Measurements from ENCODE around the gene SEC24C.
A peak's percentile ranks its signal among the peaks of the same experiment; 100 is the strongest.
"Not testable (repeated sequence)": the region's sequence is repeated elsewhere in the genome, so short reads cannot be mapped to it uniquely, and the experiment has no call there.

SEC24C gene

DNA sequence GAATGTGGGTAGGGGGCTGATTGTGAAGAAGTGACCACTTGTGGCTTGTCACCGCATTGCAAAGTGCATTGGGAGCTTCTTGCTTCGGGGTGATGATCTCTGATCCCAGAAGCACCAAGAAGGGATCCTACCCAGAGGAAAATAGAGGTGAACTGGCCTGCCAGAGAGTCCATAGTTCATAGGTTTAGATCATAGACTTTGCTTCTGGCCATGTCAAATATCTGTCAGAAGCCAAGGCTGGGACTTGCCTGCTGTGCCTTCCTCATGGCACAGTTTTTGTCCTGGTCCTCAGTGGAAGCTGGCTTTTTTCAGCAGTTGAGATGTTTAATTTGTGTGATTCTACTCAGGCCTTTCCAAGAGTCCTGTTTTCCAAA, 42.3 kb downstream of the SEC24C start:
- Histone ChIP-seq H2AFZ (ENCODE audit: low read length) (no peak overlapping the region), H3K27me3 (ENCODE audit: insufficient read depth, low read length, poor library complexity, severe bottlenecking) (no peaks in the 10 kb centered on the region), H3K9ac (ENCODE audit: low read depth, low read length, poor library complexity, severe bottlenecking) (peak overlapping the region; percentile 79), H3K4me2 (ENCODE audit: low read depth, low read length, poor library complexity, severe bottlenecking) (peak overlapping the region; percentile 95), H3K9me2 (replicated peaks; ENCODE audit: low read depth, low read length) (no peaks in the 10 kb centered on the region), H4K20me1 (ENCODE audit: insufficient read depth, low read length, poor library complexity, severe bottlenecking) (peaks cover 22% of the 10 kb centered on the region), H3K36me3 (ENCODE audit: insufficient read depth, low read length) (peaks cover 24% of the 10 kb centered on the region; the same call in 1 of the 2 replicates), H3F3A (ENCODE audit: low read depth) (no peaks in the 10 kb centered on the region), H3K4me3 (ENCODE audit: low read length, poor library complexity, severe bottlenecking) (peak overlapping the region; percentile 89), H3K79me2 (ENCODE audit: insufficient read depth, low read length) (peaks cover 62% of the 10 kb centered on the region), H3K4me1 (ENCODE audit: insufficient read depth, low read length, poor library complexity, severe bottlenecking) (peaks cover 34% of the 10 kb centered on the region), H3K9me3 (ENCODE audit: insufficient read depth, low read depth, low read length) (no peaks in the 10 kb centered on the region)
- TF ChIP-seq, protein P1, sequence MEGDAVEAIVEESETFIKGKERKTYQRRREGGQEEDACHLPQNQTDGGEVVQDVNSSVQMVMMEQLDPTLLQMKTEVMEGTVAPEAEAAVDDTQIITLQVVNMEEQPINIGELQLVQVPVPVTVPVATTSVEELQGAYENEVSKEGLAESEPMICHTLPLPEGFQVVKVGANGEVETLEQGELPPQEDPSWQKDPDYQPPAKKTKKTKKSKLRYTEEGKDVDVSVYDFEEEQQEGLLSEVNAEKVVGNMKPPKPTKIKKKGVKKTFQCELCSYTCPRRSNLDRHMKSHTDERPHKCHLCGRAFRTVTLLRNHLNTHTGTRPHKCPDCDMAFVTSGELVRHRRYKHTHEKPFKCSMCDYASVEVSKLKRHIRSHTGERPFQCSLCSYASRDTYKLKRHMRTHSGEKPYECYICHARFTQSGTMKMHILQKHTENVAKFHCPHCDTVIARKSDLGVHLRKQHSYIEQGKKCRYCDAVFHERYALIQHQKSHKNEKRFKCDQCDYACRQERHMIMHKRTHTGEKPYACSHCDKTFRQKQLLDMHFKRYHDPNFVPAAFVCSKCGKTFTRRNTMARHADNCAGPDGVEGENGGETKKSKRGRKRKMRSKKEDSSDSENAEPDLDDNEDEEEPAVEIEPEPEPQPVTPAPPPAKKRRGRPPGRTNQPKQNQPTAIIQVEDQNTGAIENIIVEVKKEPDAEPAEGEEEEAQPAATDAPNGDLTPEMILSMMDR (conservative IDR thresholded peaks at IDR 0.05; ENCODE audit: low read length): no peak
- TF ChIP-seq EZH2phosphoT487 (IDR thresholded peaks at IDR 0.05; ENCODE audit: borderline replicate concordance): no peak

DNA sequence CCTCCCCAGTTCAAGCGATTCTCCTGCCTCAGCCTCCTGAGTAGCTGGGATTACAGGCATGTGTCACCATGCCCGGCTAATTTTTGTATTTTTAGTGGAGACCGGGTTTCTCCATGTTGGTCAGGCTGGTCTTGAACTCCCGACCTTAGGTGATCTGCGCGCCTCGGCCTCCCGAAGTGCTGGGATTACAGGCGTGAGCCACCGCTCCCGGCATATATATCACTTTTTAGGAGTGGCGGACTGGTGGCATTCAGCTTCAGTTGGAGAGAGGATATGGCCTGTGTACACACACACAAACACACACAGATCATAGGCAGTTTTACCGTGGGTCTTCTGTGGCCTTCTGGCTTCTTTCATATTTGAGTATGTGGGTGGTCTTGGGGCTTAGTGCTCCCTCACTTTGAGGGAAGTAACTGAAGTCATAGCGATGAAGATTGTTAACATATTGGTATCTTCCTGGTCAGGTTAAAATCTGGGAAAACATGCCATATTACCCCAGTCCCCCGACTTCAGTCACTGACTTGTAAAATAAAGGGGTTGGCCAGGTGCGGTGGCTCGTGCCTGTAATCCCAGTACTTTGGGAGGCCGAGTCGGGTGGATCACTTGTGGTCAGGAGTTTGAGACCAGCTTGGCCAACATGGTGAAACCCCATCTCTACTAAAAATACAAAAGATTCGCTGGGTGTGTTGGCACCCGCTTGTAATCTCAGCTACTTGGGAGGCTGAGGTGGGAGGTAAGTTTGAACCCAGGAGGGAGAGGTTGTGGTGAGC, 43.0 kb downstream of the SEC24C start:
- H3K4me1 ChIP-seq (ENCODE audit: insufficient read depth, low read length, poor library complexity, severe bottlenecking): peaks cover 34% of the 10 kb centered on the region
- peaks cover 21% of the 10 kb centered on the region for H4K20me1 ChIP-seq (ENCODE audit: insufficient read depth, low read length, poor library complexity, severe bottlenecking)
- not testable (repeated sequence) for H3K9me2 ChIP-seq (replicated peaks; ENCODE audit: low read depth, low read length); H2AFZ ChIP-seq (ENCODE audit: low read length); H3K27me3 ChIP-seq (ENCODE audit: insufficient read depth, low read length, poor library complexity, severe bottlenecking); H3K9me3 ChIP-seq (ENCODE audit: insufficient read depth, low read depth, low read length); H3F3A ChIP-seq (ENCODE audit: low read depth)
- H3K9ac ChIP-seq (ENCODE audit: low read depth, low read length, poor library complexity, severe bottlenecking): peak overlapping the region; percentile 79
- peak overlapping the region; percentile 95 for H3K4me2 ChIP-seq (ENCODE audit: low read depth, low read length, poor library complexity, severe bottlenecking)
- peak overlapping the region; percentile 89 for H3K4me3 ChIP-seq (ENCODE audit: low read length, poor library complexity, severe bottlenecking)
- H3K36me3 ChIP-seq (ENCODE audit: insufficient read depth, low read length): peaks cover 31% of the 10 kb centered on the region; the same call in 1 of the 2 replicates
- peaks cover 57% of the 10 kb centered on the region for H3K79me2 ChIP-seq (ENCODE audit: insufficient read depth, low read length)

DNA sequence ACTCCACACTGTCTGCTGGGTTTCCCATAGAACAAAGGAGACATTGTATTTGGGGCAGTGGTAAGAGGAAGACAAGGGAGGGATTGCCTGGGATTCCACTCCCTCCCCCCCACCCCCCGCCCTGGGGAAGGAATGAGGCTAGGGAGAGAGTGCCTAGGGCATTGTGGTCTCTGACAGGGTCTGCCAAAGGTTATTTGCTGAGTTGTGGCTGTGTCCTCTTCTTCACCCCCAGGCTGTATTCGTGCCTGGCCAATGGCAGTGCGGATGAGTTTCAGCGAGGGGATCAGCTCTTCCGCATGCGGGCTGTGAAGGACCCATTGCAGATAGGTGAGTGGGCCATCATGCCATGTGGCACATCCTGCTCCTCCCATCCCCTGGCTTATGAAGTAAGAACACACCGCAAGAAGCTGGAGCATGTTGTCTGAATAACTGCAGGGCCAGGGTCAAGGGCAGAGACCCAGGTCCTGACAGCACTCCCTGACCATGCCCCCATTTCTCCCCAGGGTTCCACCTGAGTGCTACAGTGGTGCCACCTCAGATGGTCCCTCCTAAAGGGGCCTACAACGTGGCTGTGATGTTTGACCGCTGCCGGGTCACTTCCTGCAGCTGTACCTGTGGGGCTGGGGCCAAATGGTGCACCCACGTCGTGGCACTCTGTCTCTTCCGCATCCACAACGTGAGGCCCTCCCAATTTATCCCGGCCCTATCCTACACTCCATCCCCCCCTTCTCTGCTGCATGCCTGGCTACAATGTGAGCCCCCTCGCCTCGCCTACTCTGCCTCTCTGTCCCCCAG, 44.9 kb downstream of the SEC24C start:
- Histone ChIP-seq H3K4me2 (ENCODE audit: low read depth, low read length, poor library complexity, severe bottlenecking) (peak overlapping the region; percentile 29), H2AFZ (ENCODE audit: low read length) (no peak overlapping the region), H3K9ac (ENCODE audit: low read depth, low read length, poor library complexity, severe bottlenecking) (no peak overlapping the region), H3K4me3 (ENCODE audit: low read length, poor library complexity, severe bottlenecking) (no peak overlapping the region), H3K9me3 (ENCODE audit: insufficient read depth, low read depth, low read length) (no peaks in the 10 kb centered on the region), H3K36me3 (ENCODE audit: insufficient read depth, low read length) (peaks cover 49% of the 10 kb centered on the region; the same call in 1 of the 2 replicates), H4K20me1 (ENCODE audit: insufficient read depth, low read length, poor library complexity, severe bottlenecking) (peaks cover 13% of the 10 kb centered on the region), H3K4me1 (ENCODE audit: insufficient read depth, low read length, poor library complexity, severe bottlenecking) (peaks cover 24% of the 10 kb centered on the region), H3K79me2 (ENCODE audit: insufficient read depth, low read length) (peaks cover 39% of the 10 kb centered on the region), H3F3A (ENCODE audit: low read depth) (no peaks in the 10 kb centered on the region), H3K9me2 (replicated peaks; ENCODE audit: low read depth, low read length) (no peaks in the 10 kb centered on the region), H3K27me3 (ENCODE audit: insufficient read depth, low read length, poor library complexity, severe bottlenecking) (no peaks in the 10 kb centered on the region)
- TF ChIP-seq, protein P1 (conservative IDR thresholded peaks at IDR 0.05; ENCODE audit: low read length): no peak
- no peak for TF ChIP-seq EZH2phosphoT487 (IDR thresholded peaks at IDR 0.05; ENCODE audit: borderline replicate concordance)

Data from Loucy (cell line).